ENCODE results near the gene PXMP4.
A peak's percentile ranks its signal among the peaks of the same experiment; 100 is the strongest.

The PXMP4 gene

GRCh38 chr20:33667676-33668465 lies 52.2 kb downstream of the PXMP4 start:
- DNase-seq: peak; percentile 72

- DNase-seq: peak; percentile 39
Measured at GRCh38 chr20:33667245-33667675, 52.9 kb downstream of the PXMP4 start.

- peak; percentile 99 for DNase-seq
Measured at GRCh38 chr20:33666293-33667244, 53.5 kb downstream of the PXMP4 start, which contains the start of gene ACTL10. ACTL10 (plus strand) TSS chr20:33666943; CDS start chr20:33667498, 555 bp downstream.

GRCh38 chr20:33664762-33665144 lies 55.4 kb downstream of the PXMP4 start:
- no peak for DNase-seq

- DNase-seq: no peak
Measured at GRCh38 chr20:33664085-33664761, 55.9 kb downstream of the PXMP4 start.

GRCh38 chr20:33663161-33664084 lies 56.7 kb downstream of the PXMP4 start:
- peak; percentile 82 for DNase-seq

GRCh38 chr20:33662172-33662571 lies 57.9 kb downstream of the PXMP4 start, which contains the start of gene C20orf144:
C20orf144 (plus strand) TSS chr20:33662327; CDS start chr20:33662346, 19 bp downstream.
- no peak for DNase-seq

- no peak for DNase-seq
Measured at GRCh38 chr20:33660685-33661058, 59.4 kb downstream of the PXMP4 start.

- no peak for DNase-seq
Measured at GRCh38 chr20:33660035-33660684, 60.0 kb downstream of the PXMP4 start.

- no peak for DNase-seq
Measured at GRCh38 chr20:33659341-33660034, 60.6 kb downstream of the PXMP4 start.

- DNase-seq: no peak
Measured at GRCh38 chr20:33658929-33659328, 61.2 kb downstream of the PXMP4 start.

- no peak for DNase-seq
Measured at GRCh38 chr20:33658510-33658909, 61.6 kb downstream of the PXMP4 start.

- DNase-seq: no peak
Measured at GRCh38 chr20:33657704-33658095, 62.4 kb downstream of the PXMP4 start.

- DNase-seq: no peak
Measured at GRCh38 chr20:33656783-33657703, 63.1 kb downstream of the PXMP4 start.

GRCh38 chr20:33656010-33656782 lies 63.9 kb downstream of the PXMP4 start:
- no peak for DNase-seq

GRCh38 chr20:33655164-33655563 lies 64.9 kb downstream of the PXMP4 start:
- DNase-seq: no peak

- DNase-seq: peak; percentile 57
Measured at GRCh38 chr20:33654680-33655161, 65.4 kb downstream of the PXMP4 start.

GRCh38 chr20:33653900-33654596 lies 66.1 kb downstream of the PXMP4 start:
- peak; percentile 99 for DNase-seq

All from NCI-H1105 (cell line).